OCI-LY7 (cell line): ENCODE measurements around the gene RHOG. TPM values are rescaled to one million over a fixed set of nuclear protein-coding genes. Genes with fewer than 3 reads are reported as not detected.

ENCODE experiments used
- BruUV-seq: library from RNA; stranded (reverse); fragments of 400-500 nt; replicated peaks from 2 replicates; lab custom pipeline; 2021; lab: Mats Ljungman, UMichigan
- CTCF ChIA-PET: fragments of 300-600 bp; sonication (Branson Sonifier 250); formaldehyde crosslinking; loops from one replicate; lab custom pipeline; 2022; ENCODE audit warnings: antibody characterized with exemption; ENCODE audit not compliant: unreplicated experiment; lab: Charles Lee
- POLR2A ChIA-PET: fragments of 300-600 bp; sonication (Branson Sonifier 250); formaldehyde crosslinking; loops from one replicate; lab custom pipeline; 2022; ENCODE audit warnings: antibody characterized with exemption; lab: Charles Lee
- DNase-seq: peaks from one replicate; pipeline ENCODE4 v3.0.0-alpha.2; 2015; ENCODE audit warnings: low spot score
- H2AFZ ChIP-seq: fragments of 200-600 bp; sonication (generic), shearing (Covaris generic); 2 replicates; pipeline ENCODE4 v1.6.1; 2014; ENCODE audit warnings: mild to moderate bottlenecking, antibody characterized with exemption, low read length, moderate library complexity
- H3K27ac ChIP-seq: fragments of 200-600 bp; sonication (generic); 2 replicates; pipeline ENCODE4 v1.5.1; 2014; ENCODE audit warnings: mixed run types, low read depth, mild to moderate bottlenecking, moderate library complexity, low read length, inconsistent platforms; ENCODE audit not compliant: poor library complexity, severe bottlenecking
- H3K36me3 ChIP-seq: fragments of 200-600 bp; sonication (generic); 2 replicates; pipeline ENCODE4 v1.6.1; 2014; ENCODE audit warnings: mild to moderate bottlenecking, antibody characterized with exemption, low read length, moderate library complexity, mixed read lengths; ENCODE audit not compliant: insufficient read depth
- H3K4me1 ChIP-seq: fragments of 200-600 bp; sonication (generic); 2 replicates; pipeline ENCODE4 v1.5.1; 2014; ENCODE audit warnings: mild to moderate bottlenecking, low read length; ENCODE audit not compliant: insufficient read depth, poor library complexity, severe bottlenecking
- H3K4me2 ChIP-seq: fragments of 200-600 bp; sonication (generic); 2 replicates; pipeline ENCODE4 v1.6.1; 2014; ENCODE audit warnings: mild to moderate bottlenecking, low read length
- H3K4me3 ChIP-seq: fragments of 200-600 bp; sonication (generic); 2 replicates; pipeline ENCODE4 v1.5.1; 2014; ENCODE audit warnings: mild to moderate bottlenecking, low read depth, low read length; ENCODE audit not compliant: poor library complexity, severe bottlenecking
- H3K79me2 ChIP-seq: fragments of 200-600 bp; sonication (generic); 2 replicates; pipeline ENCODE4 v1.6.1; 2016; ENCODE audit warnings: low read depth, mild to moderate bottlenecking, low read length, moderate library complexity, mixed read lengths; ENCODE audit not compliant: insufficient read depth
- H3K9me2 ChIP-seq: fragments of 200-600 bp; sonication (generic); 2 replicates; pipeline ENCODE4 v1.6.1; 2016; ENCODE audit warnings: mild to moderate bottlenecking, low read length, mixed read lengths; ENCODE audit not compliant: insufficient read depth
- H3K9me3 ChIP-seq: fragments of 200-600 bp; sonication (generic); 2 replicates; pipeline ENCODE4 v1.6.1; 2014; ENCODE audit warnings: mild to moderate bottlenecking, mixed run types, low read length, mixed read lengths
- H4K20me1 ChIP-seq: fragments of 200-600 bp; sonication (generic); 2 replicates; pipeline ENCODE4 v1.6.1; 2014; ENCODE audit warnings: mild to moderate bottlenecking, antibody characterized with exemption, low read length, moderate library complexity, mixed read lengths; ENCODE audit not compliant: insufficient read depth
- EZH2phosphoT487 ChIP-seq: fragments of 200-600 bp; sonication (generic); IDR thresholded peaks from 2 replicates; pipeline ENCODE4 v1.6.1; 2018; ENCODE audit warnings: low read depth, borderline replicate concordance, mild to moderate bottlenecking, mixed run types, antibody characterized with exemption, low read length, moderate library complexity, mixed read lengths
- intact Hi-C: fragments of 100-400 bp; cut with micrococcal nuclease; formaldehyde crosslinking; loops from one replicate; pipeline ENCODE4 v1.10.0; 2022; ENCODE audit not compliant: unreplicated experiment
- total RNA-seq, 2 experiments: library from RNA; depleted of rRNA in 1 of 2; stranded (reverse); fragments of >200 nt in 1 of 2; shearing (Covaris generic) in 1 of 2; gene quantifications; 2 replicates each; pipeline ENCODE4 v1.2.3, GENCODE V29; 2014 to 2022
- TF ChIP-seq, protein P1 (sequence below): fragments of 200-600 bp; sonication (generic); conservative IDR thresholded peaks from 2 replicates; pipeline ENCODE4 v1.5.1; 2014; ENCODE audit warnings: mild to moderate bottlenecking, antibody characterized with exemption, low read length, moderate library complexity, mixed read lengths

The RHOG gene
- total RNA-seq, 2 experiments from 2014 or later: 26.2 to 57.8 TPM

DNA sequence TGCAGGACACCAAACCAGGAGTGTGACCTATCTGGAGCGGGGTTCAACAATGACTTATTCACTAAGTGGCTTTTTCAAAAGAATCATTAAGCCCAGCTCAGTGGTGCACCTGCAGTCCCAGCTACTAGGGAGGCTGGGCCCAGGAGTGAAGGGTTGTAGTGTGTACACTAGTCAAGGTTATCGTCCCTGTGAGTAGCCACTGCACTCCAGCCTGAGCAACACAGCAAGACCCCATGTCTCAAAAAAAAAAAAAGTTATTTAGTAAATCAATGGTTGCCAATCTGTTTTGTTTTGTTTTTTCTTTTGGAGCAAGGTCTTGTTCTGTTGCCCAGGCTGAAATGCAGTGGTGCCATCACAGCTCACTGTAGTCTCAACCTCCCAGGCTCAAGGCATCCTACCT is 7.9 kb downstream of the RHOG start:
- Histone ChIP-seq H3K4me2 (no peak overlapping the region), H4K20me1 (peaks cover 9% of the 10 kb centered on the region; the same call in 1 of the 2 replicates), H3K27ac (no peak overlapping the region), H3K9me3 (no peaks in the 10 kb centered on the region), H3K79me2 (peaks cover 44% of the 10 kb centered on the region; the same call in 1 of the 2 replicates), H3K36me3 (peaks cover 67% of the 10 kb centered on the region), H3K4me1 (peaks cover 43% of the 10 kb centered on the region), H3K4me3 (no peak overlapping the region), H2AFZ (no peak overlapping the region), H3K9me2 (no peaks in the 10 kb centered on the region)
- CTCF ChIA-PET: interaction anchor here (1.1 kb wide), 2 partner anchors 9 to 12 kb away, joined by 3 read pairs; no protein-coding TSS in a partner anchor
- no TSS peak for BruUV-seq
- no peak for TF ChIP-seq EZH2phosphoT487
- TF ChIP-seq, protein P1, sequence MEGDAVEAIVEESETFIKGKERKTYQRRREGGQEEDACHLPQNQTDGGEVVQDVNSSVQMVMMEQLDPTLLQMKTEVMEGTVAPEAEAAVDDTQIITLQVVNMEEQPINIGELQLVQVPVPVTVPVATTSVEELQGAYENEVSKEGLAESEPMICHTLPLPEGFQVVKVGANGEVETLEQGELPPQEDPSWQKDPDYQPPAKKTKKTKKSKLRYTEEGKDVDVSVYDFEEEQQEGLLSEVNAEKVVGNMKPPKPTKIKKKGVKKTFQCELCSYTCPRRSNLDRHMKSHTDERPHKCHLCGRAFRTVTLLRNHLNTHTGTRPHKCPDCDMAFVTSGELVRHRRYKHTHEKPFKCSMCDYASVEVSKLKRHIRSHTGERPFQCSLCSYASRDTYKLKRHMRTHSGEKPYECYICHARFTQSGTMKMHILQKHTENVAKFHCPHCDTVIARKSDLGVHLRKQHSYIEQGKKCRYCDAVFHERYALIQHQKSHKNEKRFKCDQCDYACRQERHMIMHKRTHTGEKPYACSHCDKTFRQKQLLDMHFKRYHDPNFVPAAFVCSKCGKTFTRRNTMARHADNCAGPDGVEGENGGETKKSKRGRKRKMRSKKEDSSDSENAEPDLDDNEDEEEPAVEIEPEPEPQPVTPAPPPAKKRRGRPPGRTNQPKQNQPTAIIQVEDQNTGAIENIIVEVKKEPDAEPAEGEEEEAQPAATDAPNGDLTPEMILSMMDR: no peak
- no peak for DNase-seq
- intact Hi-C loops: no loop called here
- POLR2A ChIA-PET: interaction anchor here (0.7 to 1.6 kb wide), 2 partner anchors 20 to 187 kb away, joined by 3 to 6 read pairs; no protein-coding TSS in a partner anchor

- DNase-seq: no peak
- Histone ChIP-seq H3K4me1 (peaks cover 31% of the 10 kb centered on the region), H3K9me2 (no peaks in the 10 kb centered on the region), H3K4me2 (no peak overlapping the region), H3K79me2 (peaks cover 33% of the 10 kb centered on the region; the same call in 1 of the 2 replicates), H3K27ac (no peak overlapping the region), H4K20me1 (no peaks in the 10 kb centered on the region), H3K36me3 (peaks cover 75% of the 10 kb centered on the region), H3K4me3 (no peak overlapping the region), H2AFZ (no peak overlapping the region), H3K9me3 (no peaks in the 10 kb centered on the region)
- intact Hi-C loops: no loop called here
- no TSS peak for BruUV-seq
- no peak for TF ChIP-seq EZH2phosphoT487
- TF ChIP-seq, protein P1: no peak
- CTCF ChIA-PET: interaction anchor here (1.1 kb wide), 2 partner anchors 8 to 11 kb away, joined by 3 read pairs; no protein-coding TSS in a partner anchor
- POLR2A ChIA-PET: interaction anchor here (0.6 to 1.6 kb wide), 3 partner anchors 11 to 44 kb away, joined by 3 to 6 read pairs (median 3); no protein-coding TSS in a partner anchor
These were observed 9.2 kb downstream of the RHOG start for GRCh38 chr11:3831378-3832239.
